HUES6 (cell line): ENCODE results near the gene LBHD2.
A peak's percentile ranks its signal among the peaks of the same experiment; 100 is the strongest.
"Not testable (repeated sequence)": the region's sequence is repeated elsewhere in the genome, so short reads cannot be mapped to it uniquely, and the experiment has no call there.

Experiments used
- H3K27ac ChIP-seq: 2 replicates; pipeline ENCODE4 v1.7.0; 2013; ENCODE audit warnings: low read depth, mild to moderate bottlenecking, low read length, inconsistent platforms
- H3K27me3 ChIP-seq: 2 replicates; pipeline ENCODE4 v1.6.1; 2013; ENCODE audit warnings: low read length; ENCODE audit not compliant: control insufficient read depth, insufficient read depth
- H3K36me3 ChIP-seq: 2 replicates; pipeline ENCODE4 v1.6.1; 2013; ENCODE audit warnings: low read length; ENCODE audit not compliant: control insufficient read depth, insufficient read depth
- H3K4me1 ChIP-seq: 2 replicates; pipeline ENCODE4 v1.6.1; 2013; ENCODE audit warnings: low read length; ENCODE audit not compliant: control insufficient read depth, insufficient read depth
- H3K4me3 ChIP-seq: 2 replicates; pipeline ENCODE4 v1.5.1; 2013; ENCODE audit warnings: low read depth, low read length
- H3K9ac ChIP-seq: one replicate; pipeline ENCODE4 v1.6.1; 2013; ENCODE audit warnings: mild to moderate bottlenecking, low read length
- H3K9me3 ChIP-seq: 2 replicates; pipeline ENCODE4 v1.6.1; 2013; ENCODE audit warnings: low read depth, low read length; ENCODE audit not compliant: control insufficient read depth, insufficient read depth

LBHD2 gene

GRCh38 chr14:103084021-103084919 lies at the start of gene LBHD2:
LBHD2 (plus strand) TSS chr14:103084210; CDS start chr14:103086013, 1,803 bp downstream.
- no peaks in the 10 kb centered on the region for H3K36me3 ChIP-seq
- H3K4me3 ChIP-seq, result peak within 1 kb of the TSS; percentile 47
- H3K4me1 ChIP-seq, result peaks cover 2% of the 10 kb centered on the region; the same call in 1 of the 2 replicates
- H3K9me3 ChIP-seq, result no peaks in the 10 kb centered on the region
- H3K27me3 ChIP-seq, result peaks cover 52% of the 10 kb centered on the region
- no peak within 1 kb of the TSS for H3K9ac ChIP-seq
- H3K27ac ChIP-seq, result no peak within 1 kb of the TSS

- Histone ChIP-seq H3K36me3 (peaks cover 11% of the 10 kb centered on the region; the same call in 1 of the 2 replicates), H3K27me3 (no peaks in the 10 kb centered on the region), H3K27ac (no peak overlapping the region), H3K9ac (no peak overlapping the region), H3K4me1 (no peaks in the 10 kb centered on the region), H3K9me3 (peaks cover 2% of the 10 kb centered on the region; the same call in 1 of the 2 replicates), H3K4me3 (no peak overlapping the region)
These were observed 42.5 kb upstream of the LBHD2 start for GRCh38 chr14:103041464-103041863.

DNA sequence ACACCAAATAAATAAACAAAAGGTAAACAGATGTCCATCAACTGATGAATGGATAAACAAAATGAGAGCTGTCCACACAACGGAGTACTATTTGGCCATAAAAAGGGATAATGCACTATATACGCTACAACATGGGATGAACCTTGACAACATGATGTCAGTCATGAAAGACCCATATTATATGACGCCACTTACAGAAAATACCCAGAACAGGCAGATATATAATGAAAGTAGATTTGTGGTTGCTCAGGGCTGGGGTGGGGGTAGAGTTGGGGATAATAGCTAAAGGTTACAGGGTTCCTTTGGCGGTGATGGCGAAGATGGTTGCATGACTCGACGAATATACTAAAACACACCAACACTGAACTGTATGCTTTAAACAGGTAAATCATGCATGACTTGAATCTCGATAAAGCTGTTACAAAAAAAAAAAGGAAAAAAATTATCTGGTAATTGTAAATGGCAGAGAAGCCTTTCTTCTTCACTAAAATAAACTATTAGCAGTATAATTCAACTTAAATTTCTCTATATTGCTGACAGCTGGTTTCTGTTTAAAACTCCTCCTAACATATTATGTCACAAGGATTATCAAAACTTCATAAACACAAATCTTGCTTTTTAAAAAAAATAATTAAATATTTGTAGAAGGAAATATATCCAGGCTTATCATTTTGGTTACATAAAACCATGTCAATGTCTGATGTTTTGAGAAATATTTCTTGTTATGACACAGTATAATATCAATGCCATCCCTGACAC lies 40.6 kb upstream of the LBHD2 start:
- Histone ChIP-seq H3K27me3 (no peaks in the 10 kb centered on the region), H3K9ac (no peak overlapping the region), H3K9me3 (peaks cover 2% of the 10 kb centered on the region; the same call in 1 of the 2 replicates), H3K4me1 (no peaks in the 10 kb centered on the region), H3K4me3 (no peak overlapping the region), H3K36me3 (peaks cover 11% of the 10 kb centered on the region; the same call in 1 of the 2 replicates), H3K27ac (no peak overlapping the region)

DNA sequence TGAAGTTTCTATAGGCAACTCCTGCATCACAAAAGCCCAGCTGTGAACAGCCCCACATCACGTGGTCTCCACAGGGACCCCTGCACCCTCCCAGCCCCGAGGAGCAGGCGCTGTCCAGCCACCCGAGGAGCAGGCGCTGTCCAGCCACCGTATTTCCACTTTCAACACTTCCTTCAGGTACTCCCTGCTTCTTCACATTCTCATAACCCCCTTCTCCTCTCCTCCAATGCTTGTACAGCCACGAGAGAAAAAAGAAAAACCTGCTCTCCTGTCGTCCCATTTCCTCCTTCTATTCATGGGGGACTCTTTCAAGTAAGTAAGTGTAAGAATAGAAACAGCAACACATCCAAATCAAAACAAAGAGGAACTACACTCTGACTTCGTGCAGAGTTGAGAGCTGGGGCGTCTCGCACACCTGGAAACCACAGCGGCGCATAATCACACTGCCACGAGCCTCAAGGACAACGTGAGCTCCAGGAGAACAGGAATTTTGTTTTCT lies 38.6 kb upstream of the LBHD2 start:
- H3K4me3 ChIP-seq, result no peak overlapping the region
- H3K27me3 ChIP-seq, result no peaks in the 10 kb centered on the region
- H3K27ac ChIP-seq, result no peak overlapping the region
- no peaks in the 10 kb centered on the region for H3K9me3 ChIP-seq
- H3K36me3 ChIP-seq, result peaks cover 11% of the 10 kb centered on the region; the same call in 1 of the 2 replicates
- no peaks in the 10 kb centered on the region for H3K4me1 ChIP-seq
- no peak overlapping the region for H3K9ac ChIP-seq

DNA sequence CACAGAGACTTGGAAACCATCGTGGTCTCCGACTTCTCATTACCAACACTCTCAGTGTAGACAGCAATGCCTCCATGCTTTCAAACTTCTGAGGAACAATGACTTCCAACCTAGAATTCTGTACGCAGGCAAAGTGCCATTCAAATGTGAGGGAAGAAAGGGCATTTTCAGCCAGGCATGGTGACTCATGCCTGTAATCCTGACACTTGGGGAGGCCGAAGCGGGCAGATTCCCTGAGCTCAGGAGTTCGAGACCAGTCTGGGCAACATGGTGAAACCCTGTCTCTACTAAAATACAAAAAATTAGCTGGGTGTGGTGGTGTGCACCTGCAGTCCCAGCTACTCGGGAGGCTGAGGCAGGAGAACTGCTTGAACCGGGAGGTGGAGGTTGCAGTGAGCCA lies 36.6 kb upstream of the LBHD2 start:
- H3K27ac ChIP-seq, H3K9ac ChIP-seq, H3K4me3 ChIP-seq, H3K9me3 ChIP-seq, H3K4me1 ChIP-seq, H3K27me3 ChIP-seq, H3K36me3 ChIP-seq: not testable (repeated sequence)

- no peaks in the 10 kb centered on the region for H3K27me3 ChIP-seq
- peaks cover 6% of the 10 kb centered on the region for H3K4me1 ChIP-seq
- H3K9ac ChIP-seq, result no peak overlapping the region
- H3K27ac ChIP-seq, result no peak overlapping the region
- no peaks in the 10 kb centered on the region for H3K9me3 ChIP-seq
- no peak overlapping the region for H3K4me3 ChIP-seq
- no peaks in the 10 kb centered on the region for H3K36me3 ChIP-seq
These were observed 33.1 kb upstream of the LBHD2 start for GRCh38 chr14:103050935-103051334.

- H3K27me3 ChIP-seq, result no peaks in the 10 kb centered on the region
- no peaks in the 10 kb centered on the region for H3K36me3 ChIP-seq
- no peaks in the 10 kb centered on the region for H3K9me3 ChIP-seq
- no peak overlapping the region for H3K27ac ChIP-seq
- no peak overlapping the region for H3K9ac ChIP-seq
- no peak overlapping the region for H3K4me3 ChIP-seq
- peaks cover 8% of the 10 kb centered on the region for H3K4me1 ChIP-seq
These were observed 31.6 kb upstream of the LBHD2 start for GRCh38 chr14:103052407-103052806.

DNA sequence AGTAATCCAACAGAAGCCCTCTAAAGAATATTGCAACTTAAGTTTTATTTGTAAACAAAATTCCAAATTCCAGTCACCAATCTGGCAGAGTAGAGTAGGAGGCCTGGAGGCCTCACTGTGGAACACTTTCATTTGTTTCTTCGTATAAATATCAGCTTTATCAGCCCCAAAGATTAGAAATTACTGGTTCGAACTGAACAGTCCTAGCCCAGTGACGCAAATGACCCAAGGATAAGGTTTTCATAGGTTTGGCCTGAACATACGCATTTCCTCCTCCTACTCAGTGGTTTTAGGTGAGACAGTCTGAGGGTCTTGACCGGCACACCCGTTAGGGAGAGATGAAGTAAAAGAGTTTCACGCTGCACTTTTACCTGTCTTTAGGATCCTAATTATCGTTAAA lies 28.3 kb upstream of the LBHD2 start:
- no peaks in the 10 kb centered on the region for H3K27me3 ChIP-seq
- no peak overlapping the region for H3K9ac ChIP-seq
- H3K9me3 ChIP-seq, result no peaks in the 10 kb centered on the region
- H3K27ac ChIP-seq, result no peak overlapping the region
- no peaks in the 10 kb centered on the region for H3K36me3 ChIP-seq
- H3K4me3 ChIP-seq, result peak overlapping the region; percentile 99
- peaks cover 12% of the 10 kb centered on the region for H3K4me1 ChIP-seq

- H3K4me1 ChIP-seq, result peaks cover 12% of the 10 kb centered on the region
- peak overlapping the region; percentile 97 for H3K9ac ChIP-seq
- H3K27ac ChIP-seq, result no peak overlapping the region
- H3K36me3 ChIP-seq, result no peaks in the 10 kb centered on the region
- no peaks in the 10 kb centered on the region for H3K27me3 ChIP-seq
- no peaks in the 10 kb centered on the region for H3K9me3 ChIP-seq
- H3K4me3 ChIP-seq, result peak overlapping the region; percentile 99
These were observed 27.5 kb upstream of the LBHD2 start for GRCh38 chr14:103056322-103057027.

DNA sequence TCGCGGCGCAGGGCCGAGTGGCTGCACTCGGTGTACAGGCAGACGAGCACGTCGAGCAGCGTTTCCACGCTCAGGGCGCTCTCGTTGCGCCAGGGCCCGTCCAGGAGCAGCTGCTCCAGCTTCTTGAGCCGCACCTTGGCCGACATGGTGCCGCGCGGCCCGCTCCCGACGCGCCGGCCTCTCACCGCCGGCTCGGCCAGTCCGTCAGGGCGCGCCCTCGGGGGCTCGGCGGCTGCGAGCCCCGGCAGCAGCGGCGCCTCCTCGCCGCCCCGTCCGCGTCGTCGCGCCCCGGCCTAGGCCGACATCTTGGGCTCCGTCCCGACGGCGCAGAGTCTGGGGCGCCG lies 27.0 kb upstream of the LBHD2 start:
- peak overlapping the region; percentile 97 for H3K9ac ChIP-seq
- H3K27me3 ChIP-seq, result no peaks in the 10 kb centered on the region
- no peak overlapping the region for H3K27ac ChIP-seq
- no peaks in the 10 kb centered on the region for H3K36me3 ChIP-seq
- H3K4me1 ChIP-seq, result peaks cover 12% of the 10 kb centered on the region
- H3K9me3 ChIP-seq, result no peaks in the 10 kb centered on the region
- peak overlapping the region; percentile 99 for H3K4me3 ChIP-seq
